Lung microvascular endothelial cell (primary cell): ENCODE measurements around the gene SELENBP1. TPM values are rescaled to one million over a fixed set of nuclear protein-coding genes. Genes with fewer than 3 reads are reported as not detected.
"Not testable (repeated sequence)": the region's sequence is repeated elsewhere in the genome, so short reads cannot be mapped to it uniquely, and the experiment has no call there.

Experiments
- DNase-seq, 2 donors: peaks; one replicate each; pipeline versions ENCODE4 v3.0.0 to v3.0.0-alpha.2; 2010; ENCODE audit warnings: low read depth in 2 of 2
- total RNA-seq: library from RNA; depleted of rRNA; stranded (reverse); fragments of >200 nt; gene quantifications from 2 replicates; pipeline ENCODE4 v1.2.1, GENCODE V29; 2014

SELENBP1 gene
- total RNA-seq: 0.40 and 3.1 TPM in 2 replicates

DNA sequence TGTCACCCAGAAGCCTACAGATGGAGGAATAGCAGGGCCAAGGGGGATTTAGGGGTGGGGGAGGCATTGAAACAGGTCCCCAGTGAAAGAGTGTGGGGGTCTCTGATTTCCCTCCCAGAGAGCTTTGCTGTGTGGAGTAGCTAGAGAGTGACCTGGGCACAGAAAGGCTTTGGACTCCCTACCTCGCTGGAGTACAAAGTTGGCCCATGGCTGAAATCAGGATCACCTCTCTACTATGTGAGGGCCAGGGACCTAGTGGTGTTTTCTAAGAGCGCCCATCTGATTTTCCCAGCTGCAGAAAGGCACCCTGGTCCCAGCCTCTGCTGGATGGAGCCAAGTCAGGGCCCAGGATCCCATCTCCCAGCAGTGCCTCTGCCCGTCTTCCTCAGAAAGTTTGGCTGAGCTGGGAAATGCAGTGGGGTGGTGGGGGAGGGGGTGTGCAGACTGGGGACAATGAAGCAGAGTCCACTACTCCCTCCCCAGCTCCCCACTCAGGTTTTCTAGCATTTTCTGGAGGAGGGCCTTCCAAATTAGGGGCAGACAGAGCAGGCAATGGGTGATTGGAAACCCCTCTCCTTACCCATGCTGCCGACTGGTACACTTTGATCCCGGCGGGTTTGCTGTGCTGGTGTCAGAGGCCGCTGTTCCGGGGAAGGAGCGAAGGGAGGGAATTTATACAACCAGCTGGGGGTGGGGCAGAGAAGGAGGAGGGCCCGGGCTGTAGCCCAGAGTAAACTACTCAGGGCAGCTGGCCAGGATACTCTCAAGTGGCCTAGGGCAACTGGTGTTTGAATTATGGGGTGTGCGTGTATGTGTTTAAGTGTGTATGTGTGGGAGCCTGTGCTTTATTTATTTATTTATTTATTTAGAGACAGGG, at the start of gene SELENBP1:
Gene SELENBP1, minus strand, starts transcription at position 648 of the 877 bp plus-strand sequence. Its CDS starts 64 bp downstream, at position 584.
- DNase-seq: peak in 1 of 2 donors; percentile 49

DNA sequence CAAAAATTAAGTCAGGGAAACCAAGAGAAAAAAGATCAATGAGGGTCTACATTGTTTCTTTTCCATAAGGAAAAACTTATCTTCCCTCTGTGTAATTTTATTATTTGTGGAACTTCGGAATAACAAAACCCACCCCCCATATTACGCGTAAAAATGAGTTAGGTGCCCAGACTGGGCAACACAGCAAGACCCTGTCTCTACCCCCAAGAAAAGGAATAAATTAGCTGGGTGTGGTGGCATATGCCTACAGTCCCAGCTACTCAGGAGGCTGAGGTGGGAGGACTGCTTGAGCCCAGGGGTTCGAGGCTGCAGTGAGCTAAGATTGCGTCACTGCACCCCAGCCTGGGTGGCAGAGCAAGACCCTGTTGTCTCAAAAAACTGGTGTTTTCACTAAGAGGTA, 47.3 kb upstream of the SELENBP1 start:
- DNase-seq: no peak

DNA sequence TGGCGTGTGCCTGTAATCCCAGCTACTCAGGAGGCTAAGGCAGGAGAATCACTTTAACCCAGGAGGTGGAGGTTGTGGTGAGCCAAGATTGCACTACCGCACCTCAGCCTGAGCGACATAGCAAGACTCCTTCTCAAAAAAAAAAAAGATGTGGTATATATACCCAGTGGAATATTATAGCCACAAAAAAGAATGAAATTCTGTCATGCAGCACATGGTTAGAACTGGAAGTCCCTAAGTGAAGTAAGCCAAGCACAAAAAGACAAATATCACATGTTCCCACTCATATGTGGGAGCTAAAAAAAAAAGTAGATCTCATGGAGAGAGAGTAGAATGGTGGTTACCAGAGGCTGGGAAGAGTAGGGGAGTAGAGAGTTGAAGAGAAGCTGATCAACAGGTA, 45.6 kb upstream of the SELENBP1 start:
- no peak for DNase-seq

DNA sequence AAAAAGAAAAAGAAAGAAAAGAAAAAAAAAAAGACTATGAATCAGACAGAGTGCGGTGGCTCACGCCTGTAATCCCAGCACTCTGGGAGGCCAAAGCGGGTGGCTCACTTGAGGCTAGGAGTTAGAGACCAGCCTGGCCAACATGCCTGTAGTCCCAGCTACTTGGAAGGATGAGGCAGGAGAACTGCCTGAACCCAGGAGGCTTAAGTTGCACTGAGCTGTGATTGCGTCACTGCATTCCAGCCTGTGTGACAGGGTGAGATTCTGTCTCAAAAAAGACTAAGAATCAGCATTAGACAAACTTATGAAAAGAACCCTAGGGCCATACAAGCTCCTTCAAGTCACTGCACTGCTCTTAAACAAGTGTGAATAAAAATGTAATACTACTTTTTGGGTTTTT, 43.7 kb upstream of the SELENBP1 start:
- DNase-seq: no peak

DNA sequence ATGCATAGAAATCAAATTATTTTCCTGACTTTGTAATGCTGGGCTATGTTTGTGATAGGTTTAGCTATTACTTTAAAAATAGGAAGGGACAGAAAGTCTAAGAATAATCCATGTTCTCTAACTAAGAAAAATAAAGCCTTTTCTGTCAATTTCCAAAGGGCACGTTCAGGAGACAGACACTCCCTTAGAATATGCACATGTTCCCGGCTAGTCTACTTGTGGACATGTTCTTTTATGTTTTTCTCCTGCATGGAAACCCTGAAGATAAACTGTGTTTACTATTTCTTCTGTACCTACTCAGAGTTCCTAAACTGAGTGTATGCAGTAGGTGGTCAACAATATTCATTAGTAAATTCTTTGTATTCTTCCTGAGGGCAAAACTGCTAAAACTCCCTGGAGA, 39.4 kb upstream of the SELENBP1 start:
- no peak for DNase-seq

DNA sequence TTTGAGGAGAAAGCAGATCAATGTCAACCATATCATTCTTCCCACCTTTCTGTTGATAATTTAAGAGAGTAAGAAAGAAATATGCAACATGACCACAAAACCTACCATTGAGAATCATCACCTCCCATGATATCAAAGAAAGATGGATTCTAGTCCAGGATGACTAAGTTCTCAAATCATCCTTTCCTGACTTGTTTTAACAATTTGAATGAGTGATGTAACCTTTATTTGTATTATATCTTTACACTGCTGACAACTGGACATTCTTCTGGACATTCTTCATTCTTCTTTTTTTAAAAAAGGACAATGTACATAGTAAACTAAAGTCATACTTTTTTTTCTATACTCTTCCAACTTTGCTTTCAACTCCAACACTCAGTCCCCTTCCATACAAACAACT, 36.4 kb upstream of the SELENBP1 start:
- no peak for DNase-seq

DNA sequence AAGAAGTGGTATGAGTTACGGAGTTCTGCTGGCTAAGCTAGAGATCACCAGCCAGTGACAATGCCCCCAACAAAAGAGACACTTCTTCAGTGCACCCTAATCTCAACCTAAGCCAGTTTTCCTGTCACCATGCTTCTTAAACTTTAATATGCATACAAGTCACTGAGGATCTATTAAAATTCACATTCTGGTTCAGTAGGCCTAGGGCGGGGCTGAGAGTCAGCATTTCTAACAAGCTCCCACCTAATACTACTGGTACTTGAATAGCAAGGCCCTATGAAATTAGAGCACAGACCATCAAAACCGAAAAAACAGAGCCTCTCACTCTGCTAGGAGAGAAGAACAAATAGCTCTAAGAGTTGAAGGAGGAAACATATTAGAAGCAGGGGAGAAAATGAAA, 34.8 kb upstream of the SELENBP1 start:
- no peak for DNase-seq

DNA sequence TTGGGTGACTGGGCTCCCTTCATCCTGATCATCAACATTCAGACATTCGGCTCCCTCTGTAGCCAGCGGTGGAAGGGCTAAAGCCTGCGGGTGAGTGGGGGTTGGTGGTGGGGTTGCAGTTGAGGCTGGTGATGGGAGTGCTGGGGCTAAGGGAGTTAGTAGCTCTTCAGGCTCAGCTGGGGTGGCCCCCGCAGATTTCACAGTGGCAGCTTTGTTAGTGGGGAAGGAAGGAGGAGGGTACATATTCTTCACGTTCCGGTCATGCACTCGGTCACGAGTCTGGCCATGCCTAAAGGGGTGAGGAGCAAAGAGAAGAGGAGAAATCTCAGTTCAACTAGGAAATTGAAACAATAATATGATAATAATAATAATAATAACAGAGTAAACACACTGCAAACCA, 33.7 kb upstream of the SELENBP1 start:
- DNase-seq: no peak

DNA sequence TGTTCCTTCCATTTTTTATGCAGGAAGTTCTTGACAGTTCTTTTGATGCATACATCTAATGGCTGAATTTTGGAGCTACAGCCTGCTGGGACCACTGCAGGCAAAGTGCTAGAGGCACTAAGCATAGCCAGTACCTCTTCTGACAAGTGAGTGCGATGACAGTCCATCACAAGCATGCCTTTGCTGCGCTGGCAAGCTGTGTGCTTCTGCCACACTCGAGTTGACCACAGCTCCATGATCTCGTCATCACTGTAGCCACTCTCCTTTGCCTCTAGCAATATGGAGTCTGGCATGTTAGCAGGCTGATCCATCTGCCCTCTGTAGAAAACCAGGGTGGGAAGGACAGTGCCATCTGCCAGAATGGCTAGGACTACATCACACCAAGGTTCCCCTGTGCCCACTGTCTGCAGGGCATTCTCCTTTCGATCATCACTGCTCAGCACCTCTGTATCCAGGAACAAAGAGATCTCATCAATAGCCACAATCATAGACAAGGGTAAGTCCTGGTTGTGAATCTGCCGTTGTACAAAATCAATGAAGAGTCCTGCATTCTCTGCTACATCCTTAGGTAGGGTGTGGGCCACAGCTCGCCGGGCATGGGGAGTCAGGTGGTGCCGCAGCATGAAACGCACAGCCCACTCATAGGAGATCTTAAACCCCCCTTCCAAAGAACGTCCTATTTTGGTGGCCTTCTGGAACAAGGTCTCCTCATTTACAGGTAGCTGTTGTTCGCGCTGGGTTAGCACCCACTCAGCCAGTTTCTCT, 32.9 kb upstream of the SELENBP1 start:
- no peak for DNase-seq

DNA sequence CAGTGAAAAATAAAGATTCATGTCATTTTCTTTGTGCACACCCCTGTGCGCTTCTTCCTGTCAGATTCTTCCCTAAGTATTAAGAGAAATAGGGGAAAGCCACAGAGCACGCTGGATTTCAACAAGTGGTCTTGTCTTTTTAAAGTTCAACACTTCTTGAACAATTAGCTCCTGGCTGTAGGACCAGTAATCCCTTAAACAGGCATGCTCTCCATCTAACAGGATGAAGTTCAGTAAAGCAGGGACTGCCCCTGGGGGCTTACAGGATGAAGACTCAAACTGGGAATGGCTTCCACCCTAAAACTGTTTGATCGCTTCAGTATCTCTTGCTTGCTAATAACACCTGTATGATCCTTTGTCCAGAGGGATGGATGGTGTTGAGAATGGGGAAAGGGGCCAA, 31.1 kb upstream of the SELENBP1 start:
- no peak for DNase-seq

DNA sequence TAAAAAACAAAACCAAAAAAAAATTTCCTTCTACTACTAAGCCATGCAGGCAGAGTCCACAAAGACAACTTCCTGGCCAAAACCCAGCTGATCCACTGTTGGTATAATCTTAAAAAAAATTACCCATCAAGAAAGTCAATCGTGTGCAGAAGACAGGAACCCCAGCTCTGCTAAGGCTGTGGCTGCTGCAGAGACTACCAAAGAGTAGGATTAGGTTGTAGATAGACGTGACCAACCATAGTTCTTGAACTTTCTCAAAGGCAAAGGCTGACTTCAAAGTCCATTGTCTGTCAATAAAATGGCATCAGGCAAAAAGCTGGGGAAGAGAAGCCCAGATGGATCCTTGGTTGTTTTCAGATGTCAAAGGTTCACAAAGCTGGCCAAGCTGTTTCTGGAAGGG, 30.3 kb upstream of the SELENBP1 start:
- no peak for DNase-seq

DNA sequence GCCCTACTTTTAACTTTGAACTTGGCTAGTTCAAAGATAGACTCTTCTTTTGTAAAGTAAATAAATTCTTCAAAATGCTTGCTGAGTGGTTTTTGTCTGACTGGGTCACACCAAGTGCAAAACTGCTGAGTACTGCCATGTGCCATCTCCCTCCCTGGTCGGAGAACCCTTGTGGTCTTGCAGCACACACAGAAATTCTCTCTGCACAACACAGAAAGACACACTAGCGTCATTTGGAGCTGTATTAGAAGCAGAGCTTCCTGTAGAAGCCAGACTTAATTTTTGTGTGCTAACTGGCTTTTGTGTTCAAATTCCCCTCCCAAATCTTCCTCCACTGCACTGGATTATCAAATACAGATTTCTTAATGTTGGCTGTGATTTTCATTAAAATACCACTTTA, 29.4 kb upstream of the SELENBP1 start:
- DNase-seq: no peak

DNA sequence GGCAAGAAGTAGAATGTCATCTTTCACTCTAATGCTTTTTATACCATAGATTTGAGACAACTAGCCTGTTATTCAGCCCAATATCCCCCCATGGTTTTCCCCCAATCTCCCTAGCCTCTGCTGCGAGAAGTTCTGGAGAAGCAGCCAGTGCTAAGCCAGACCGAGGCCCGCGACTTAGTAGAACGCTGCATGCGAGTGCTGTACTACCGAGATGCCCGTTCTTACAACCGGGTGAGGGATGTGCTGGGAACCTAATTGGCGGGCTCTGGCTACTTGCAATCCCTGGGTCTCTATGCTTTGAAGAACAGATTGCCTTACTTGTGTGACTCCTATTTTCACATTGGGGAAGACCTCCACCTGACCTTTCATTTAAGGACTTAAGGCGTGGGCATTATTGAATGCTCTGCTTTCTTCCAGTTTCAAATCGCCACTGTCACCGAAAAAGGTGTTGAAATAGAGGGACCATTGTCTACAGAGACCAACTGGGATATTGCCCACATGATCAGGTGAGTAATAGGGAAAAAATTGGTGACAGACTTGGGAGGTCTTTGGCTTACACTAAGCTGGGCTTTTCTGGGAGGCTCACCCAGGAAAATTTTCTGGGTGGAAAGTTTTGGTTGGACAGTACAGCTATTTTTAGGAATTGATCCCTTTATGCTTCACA, 28.8 kb upstream of the SELENBP1 start:
- DNase-seq: no peak

DNA sequence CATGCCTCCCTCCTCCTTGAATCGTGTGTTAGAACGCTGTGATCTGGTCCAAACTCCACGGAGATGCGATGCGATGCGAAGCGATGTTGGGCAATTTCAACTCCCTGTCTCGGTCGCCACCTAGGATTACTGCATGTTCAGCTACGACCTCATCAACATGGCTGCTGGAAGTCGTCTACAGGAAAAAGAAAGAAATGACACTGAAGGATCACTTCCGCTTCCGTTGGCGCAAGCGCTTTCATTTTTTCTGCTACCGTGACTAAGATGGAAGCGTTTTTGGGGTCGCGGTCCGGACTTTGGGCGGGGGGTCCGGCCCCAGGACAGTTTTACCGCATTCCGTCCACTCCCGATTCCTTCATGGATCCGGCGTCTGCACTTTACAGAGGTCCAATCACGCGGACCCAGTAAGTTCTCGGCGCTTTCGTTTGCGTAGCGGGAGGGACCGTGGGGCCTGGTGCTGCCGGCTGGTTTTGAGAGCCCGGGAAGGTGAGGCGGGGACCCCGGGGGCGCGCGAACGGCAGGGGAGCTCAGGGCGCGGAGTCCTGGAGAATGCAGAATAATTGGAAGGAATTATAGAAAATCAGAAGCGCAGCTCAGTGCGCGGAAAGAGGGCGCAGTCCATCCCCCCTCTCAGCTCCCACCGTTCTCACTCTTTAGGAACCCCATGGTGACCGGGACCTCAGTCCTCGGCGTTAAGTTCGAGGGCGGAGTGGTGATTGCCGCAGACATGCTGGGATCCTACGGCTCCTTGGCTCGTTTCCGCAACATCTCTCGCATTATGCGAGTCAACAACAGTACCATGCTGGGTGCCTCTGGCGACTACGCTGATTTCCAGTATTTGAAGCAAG, 27.0 kb upstream of the SELENBP1 start, which contains the start of gene PSMB4:
Gene PSMB4, plus strand, starts transcription at position 250 of the 848 bp plus-strand sequence. Its CDS starts 15 bp downstream, at position 265.
- peak; percentile 94 to 95 for DNase-seq

DNA sequence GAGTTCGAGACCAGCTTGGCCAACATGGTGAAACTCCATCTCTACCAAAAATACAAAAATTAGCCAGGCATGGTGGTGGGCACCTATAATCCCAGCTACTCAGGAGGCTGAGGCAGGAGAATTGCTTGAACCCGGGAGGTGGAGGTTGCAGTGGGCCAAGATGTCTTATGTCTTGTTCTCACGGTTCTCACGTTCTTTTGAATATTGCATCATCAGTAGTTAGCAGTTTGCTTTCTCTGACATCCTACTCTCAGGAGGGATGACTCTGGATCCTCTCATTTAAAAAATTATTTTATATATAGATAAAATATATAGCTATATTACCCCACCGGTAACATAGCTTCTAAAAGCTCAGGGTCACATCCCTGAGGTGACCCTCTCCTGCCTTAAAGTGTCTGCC, 23.8 kb upstream of the SELENBP1 start:
- DNase-seq: not testable (repeated sequence)

DNA sequence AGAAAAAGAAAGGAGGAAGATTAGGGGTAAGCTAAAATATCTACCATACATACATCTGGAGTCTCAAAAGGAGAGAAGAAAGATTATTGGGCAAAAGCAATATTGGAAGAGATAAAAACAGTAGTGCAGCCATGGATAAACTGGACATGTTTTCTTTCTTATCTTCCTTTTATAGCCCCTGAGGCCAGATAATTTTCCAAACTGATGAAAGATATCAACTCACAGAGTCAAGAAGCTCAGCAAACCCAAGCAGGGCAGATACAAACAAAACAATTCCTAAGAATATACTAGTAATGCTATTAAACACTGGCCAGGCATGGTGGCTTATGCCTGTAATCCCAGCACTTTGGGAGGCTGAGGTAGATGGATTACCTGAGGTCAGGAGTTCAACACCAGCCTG, 21.1 kb upstream of the SELENBP1 start:
- DNase-seq: no peak

DNA sequence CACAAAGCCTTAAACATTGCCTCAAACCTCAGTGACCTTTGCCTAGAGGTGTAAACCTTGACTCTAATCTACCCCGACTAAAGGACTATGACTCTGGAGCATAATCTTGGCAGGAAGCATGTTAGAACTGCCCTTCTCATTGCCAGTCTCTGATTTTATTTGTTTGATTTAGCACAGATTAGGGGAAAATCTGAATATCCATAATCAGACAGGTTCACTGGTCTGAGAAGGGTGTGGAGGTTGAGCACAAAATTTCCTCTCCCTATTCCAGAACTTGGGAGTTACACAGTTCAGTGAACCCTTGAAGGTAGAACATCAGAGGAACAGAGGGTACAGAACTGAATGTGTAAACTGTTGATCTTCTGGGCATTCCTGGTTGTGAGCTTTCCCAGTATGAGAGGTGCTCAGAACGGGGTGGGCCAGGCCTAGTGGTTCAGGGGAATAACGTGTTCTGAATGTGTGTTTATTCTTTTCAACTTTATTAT, 18.6 kb upstream of the SELENBP1 start:
- no peak for DNase-seq

DNA sequence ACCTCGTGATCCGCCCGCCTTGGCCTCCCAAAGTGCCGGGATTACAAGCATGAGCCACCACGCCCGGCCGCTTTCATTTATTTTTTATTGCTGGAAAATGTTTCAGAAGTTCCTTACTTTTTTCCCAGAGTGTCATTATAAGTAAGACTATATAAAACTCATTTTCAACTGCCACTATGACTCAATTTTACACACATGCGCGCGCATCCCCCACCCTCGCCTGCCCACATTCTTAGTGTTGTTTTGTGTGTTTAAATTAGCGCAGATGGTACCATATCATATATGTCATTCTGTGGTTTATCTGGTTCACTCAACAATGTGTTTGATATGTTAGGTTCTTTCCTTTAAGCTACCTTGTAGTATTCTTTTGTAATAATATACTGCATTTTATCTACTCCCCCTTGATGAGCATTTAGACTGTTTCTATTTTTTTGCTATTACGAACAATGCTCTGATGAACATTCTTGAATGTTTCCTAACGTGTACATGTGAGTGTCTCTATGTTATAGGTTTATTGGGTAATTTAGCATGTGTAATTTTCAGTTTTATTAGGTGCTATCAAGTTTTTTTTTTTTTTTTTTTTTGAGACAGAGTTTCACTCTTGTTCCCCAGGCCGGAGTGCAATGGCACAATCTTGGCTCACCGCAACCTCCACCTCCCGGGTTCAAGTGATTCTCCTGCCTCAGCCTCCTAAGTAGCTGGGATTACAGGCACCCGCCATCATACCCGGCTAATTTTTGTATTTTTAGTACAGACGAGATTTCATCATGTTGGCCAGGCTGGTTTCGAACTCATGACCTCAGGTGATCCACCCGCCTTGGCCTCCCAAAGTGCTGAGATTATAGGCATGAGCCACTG, 17.9 kb upstream of the SELENBP1 start:
- DNase-seq: not testable (repeated sequence)

DNA sequence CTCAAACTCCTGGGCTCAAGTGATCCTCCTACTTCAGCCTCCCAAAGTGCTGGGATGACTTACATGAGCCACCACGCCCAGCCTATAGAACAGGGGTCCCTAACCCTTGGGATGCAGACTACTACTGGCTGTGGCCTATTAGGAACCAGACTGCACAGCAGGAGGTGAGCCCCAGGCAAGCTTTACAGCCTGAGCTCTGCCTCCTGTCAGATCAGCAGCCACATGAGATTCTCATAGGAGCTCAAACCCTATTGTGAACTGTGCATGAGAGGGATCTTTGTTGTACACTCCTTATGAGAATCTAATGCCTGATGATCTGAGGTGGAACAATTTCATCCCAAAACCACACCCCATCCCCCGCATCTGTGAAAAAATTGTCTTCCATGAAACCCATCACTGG, 13.5 kb upstream of the SELENBP1 start:
- no peak for DNase-seq

DNA sequence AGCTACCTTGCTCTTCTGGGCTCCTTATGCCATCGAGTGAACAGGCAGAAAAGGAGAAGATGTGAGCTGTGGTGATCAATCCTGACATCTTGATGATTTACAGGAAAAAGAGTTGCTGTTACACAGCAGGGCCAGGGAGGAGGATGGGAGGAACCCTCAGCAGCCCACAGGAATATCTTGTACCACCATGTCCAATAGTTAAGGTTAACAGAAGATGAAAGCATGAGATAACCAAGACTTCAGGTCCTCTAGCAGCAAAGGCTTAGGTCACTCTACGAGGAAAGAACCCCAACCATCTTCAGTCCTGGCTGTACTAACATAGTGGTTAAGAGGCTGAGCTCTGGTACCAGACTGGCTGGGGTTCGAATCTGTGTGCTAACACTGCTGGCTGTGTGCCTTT, 12.1 kb upstream of the SELENBP1 start:
- DNase-seq: no peak
